ENCODE results near the gene LRRC73. TPM values are rescaled to one million over a fixed set of nuclear protein-coding genes. Genes with fewer than 3 reads are reported as not detected.

The LRRC73 gene
- total and polyA plus RNA-seq, 2 of the 8 experiments (the other 6 are each of a cell fraction or from before 2014, with no cell fraction given) = 0.24 to 0.26 TPM

DNA sequence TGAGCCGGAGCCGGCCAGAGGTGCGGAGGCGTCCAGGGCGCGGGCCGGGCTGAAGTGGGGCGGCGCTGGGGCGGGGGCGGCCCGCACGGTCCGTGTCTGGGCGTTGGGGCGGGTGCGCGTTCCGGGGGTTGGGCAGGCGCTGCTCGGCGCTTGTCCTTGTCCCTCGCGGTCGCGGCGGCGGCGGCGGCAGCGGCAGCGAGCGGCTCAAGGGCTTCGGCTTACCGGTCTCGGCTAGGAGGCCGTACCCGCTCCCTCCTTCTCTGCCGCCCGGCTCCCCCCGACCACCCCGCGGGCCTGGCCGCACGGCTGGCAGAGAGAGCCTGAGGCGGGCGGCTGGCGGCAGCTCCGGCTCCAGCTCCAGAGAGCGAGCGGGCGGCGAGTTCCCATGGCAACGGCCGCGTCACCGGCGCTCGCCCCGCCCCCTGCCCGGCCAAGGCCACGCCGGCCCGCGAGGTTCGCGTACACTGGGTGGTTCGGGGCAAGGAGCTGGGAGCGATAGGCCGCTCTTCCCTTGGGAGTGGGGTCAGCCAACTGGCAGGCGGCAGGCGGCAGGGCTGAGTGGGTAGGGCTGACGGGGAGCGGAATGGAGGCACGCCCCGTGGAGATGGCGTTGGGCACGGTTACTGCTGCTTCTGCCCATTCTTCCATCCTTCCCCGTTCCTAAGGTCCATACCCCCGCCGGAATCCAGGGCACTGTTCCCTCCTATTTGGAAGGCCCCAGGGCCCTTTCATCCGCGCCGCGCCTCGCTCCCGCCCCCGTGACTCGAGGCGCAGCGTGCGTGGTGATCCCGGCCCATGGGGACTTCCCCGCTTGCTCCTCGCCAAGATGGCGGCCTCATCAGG is at the start of gene LRRC73 (continued):
- TF ChIP-seq SP1 (IDR thresholded peaks at IDR 0.05; ENCODE audit: low read depth, low read length) (no peak), SUZ12 (IDR thresholded peaks at IDR 0.05; ENCODE audit: low read length) (peak; percentile 4; the same call in 1 of the 2 replicates), EGR1 (IDR thresholded peaks at IDR 0.05; ENCODE audit: borderline replicate concordance, low read depth, low read length) (peak; percentile 46; the same call in 1 of the 2 replicates), RFX5 (IDR thresholded peaks at IDR 0.05; ENCODE audit: borderline replicate concordance, low read depth, low read length) (peak; percentile 84), POLR2AphosphoS5 (IDR thresholded peaks at IDR 0.05; ENCODE audit: low read depth, low read length) (peak; percentile 59), YY1 (IDR thresholded peaks at IDR 0.05; ENCODE audit: low read depth, low read length) (peak; percentile 81; the same call in 1 of the 2 replicates), SIN3A (conservative IDR thresholded peaks at IDR 0.05 in 1 of 2, IDR thresholded peaks at IDR 0.05 in 1 of 2; ENCODE audit: low read depth in 1 of 2, low read length in 2 of 2) (peak in 1 of 2 experiments; percentile 80; a peak in 2 of 4 replicates)
- TF ChIP-seq, protein P1, sequence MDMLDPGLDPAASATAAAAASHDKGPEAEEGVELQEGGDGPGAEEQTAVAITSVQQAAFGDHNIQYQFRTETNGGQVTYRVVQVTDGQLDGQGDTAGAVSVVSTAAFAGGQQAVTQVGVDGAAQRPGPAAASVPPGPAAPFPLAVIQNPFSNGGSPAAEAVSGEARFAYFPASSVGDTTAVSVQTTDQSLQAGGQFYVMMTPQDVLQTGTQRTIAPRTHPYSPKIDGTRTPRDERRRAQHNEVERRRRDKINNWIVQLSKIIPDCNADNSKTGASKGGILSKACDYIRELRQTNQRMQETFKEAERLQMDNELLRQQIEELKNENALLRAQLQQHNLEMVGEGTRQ (IDR thresholded peaks at IDR 0.05; ENCODE audit: low read length) = no peak
- TF ChIP-seq, protein P2, sequence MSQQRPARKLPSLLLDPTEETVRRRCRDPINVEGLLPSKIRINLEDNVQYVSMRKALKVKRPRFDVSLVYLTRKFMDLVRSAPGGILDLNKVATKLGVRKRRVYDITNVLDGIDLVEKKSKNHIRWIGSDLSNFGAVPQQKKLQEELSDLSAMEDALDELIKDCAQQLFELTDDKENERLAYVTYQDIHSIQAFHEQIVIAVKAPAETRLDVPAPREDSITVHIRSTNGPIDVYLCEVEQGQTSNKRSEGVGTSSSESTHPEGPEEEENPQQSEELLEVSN (IDR thresholded peaks at IDR 0.05) = no peak; the same call in 1 of the 2 replicates
